KBM-7 (cell line): ENCODE data around the gene FABP6.
"Not testable (repeated sequence)": the region's sequence is repeated elsewhere in the genome, so short reads cannot be mapped to it uniquely, and the experiment has no call there.

ENCODE experiments used
- DNase-seq: peaks from one replicate; pipeline ENCODE4 v3.0.0-alpha.2; 2015
- in situ Hi-C: fragments of 300-500 bp; cut with MboI; formaldehyde crosslinking; loops from 2 replicates; pipeline ENCODE4 v1.14.3; 2020; ENCODE audit warnings: low sequenced_read_pairs, low pct_unique_long_range_greater_than_20kb, mixed read lengths

The FABP6 gene

DNA sequence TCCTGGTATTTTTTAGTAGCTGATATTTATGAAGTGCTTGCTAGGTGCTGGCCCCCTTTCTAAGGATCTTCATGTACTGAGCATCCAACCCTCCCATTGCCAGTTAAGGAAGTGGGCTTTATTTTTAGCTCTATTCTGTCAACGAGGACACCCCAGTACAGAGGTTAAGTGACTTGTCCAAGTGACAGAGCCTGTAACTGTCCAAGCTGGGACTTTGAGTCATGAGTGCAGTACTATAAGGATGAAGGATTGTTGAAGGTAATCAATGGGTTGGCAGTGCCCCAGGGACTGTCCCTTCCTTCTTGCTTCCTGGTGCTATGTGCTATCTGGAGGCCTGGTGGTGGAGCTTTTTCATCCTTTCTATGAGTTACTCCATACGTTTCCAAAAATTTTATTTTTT, 18.0 kb upstream of the FABP6 start:
- in situ Hi-C loops, result no loop called here
- DNase-seq, result no peak

- in situ Hi-C loops, result no loop called here
- no peak for DNase-seq
These were observed 15.8 kb upstream of the FABP6 start for GRCh38 chr5:160213537-160213936.

DNA sequence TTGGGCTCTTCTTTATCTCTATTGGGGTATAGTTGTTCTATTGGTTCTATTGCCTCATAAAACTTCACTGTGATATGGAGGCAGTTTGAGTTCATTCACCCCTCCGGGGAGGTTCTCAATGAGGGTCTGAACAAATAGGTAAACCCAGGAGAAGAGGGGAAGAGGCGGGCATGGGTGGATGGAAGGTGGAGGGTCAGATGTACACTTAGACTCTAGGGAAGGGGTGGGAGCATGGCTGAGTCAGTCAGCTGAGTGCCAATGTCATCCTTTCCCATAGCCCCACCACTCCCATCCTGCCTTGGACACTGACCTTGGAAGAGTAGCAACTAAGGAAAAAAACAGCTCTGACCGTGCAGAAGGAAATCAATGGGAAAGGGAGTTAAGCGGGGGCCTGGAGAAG, 9.9 kb upstream of the FABP6 start:
- no peak for DNase-seq
- in situ Hi-C loops, result no loop called here

GRCh38 chr5:160221082-160221481, 8.2 kb upstream of the FABP6 start:
- no peak for DNase-seq
- in situ Hi-C loops, result no loop called here

DNA sequence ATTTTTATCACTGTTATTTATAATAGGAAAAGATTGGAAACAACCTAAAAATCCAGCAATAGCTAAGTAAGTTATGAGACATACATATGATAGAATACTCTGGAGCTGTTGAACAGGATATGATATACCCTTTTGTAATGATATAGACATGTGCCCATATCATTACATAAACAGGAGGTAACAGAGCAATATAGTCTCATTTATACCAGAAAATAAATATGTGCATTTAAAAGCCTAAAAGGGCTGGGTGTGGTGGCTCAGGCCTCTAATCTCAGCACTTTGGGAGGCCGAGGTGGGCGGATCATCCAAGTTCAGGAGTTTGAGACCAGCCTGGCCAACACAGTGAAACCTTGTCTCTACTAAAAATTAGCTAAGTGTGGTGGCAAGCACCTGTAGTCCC, 2.3 kb upstream of the FABP6 start:
- no peak for DNase-seq
- in situ Hi-C loops, result no loop called here

DNA sequence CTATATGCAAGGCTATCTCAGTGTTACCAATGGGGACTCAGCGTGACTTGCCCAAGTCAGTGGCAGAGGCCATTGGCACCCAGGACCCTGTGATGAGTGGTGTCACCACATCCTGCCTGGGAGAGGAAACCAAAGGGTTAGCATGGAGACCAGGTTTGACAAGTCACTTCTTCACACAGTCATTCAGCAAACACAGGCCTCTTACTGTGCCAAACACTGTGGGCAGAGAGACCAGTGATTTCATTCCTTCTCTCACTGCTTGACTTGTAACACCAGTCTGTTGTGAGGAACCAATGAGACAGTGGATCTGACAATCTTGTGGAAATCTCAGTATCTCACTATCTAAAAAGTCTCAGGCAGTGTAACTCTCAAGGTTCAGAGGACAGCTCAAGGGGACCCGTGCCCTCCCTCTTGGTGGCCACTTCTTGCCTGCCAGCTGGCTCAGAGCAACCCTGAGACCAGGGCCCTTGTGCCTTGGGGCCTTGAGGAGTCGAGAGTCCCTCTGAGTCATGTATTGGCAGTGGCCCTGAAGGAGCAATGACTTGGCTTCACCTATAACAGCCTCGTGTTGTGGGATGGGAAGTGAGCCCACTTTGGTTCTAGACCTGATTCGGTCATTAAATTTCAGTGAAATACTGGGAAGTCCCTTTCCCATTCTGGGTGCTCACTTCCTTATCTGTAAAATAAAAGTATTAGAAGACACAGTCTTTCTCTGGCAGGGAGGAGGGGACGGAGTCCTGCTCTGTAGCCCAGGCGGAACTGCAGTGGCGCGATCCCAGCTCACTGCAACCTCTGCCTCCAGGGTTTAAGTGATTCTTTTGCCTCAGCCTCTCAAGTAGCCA, 1.6 kb downstream of the FABP6 start:
- DNase-seq, result no peak
- in situ Hi-C loops, result no loop called here

- in situ Hi-C loops, result no loop called here
- DNase-seq, result no peak
These were observed 2.6 kb downstream of the FABP6 start for GRCh38 chr5:160231783-160232342.

DNA sequence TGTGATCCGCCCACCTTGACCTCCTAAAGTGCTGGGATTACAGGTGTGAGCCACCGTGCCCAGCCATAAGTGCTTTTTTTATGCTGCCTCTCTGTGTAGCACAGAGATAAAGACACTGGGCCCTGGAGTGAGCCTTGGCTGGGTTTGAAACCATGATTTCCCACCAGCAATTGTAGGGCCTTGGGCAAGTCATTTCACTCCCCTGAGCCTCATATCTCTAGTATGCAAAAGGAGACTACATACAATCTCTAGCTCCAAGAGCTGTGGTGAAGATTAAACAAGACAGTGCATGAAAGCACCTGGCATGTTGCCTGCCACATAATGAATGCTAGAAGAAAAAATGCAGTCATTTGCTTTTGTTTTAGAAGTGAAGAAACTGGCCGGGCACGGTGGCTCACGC, 3.9 kb downstream of the FABP6 start:
- no peak for DNase-seq
- in situ Hi-C loops, result no loop called here

GRCh38 chr5:160235731-160236130, 6.4 kb downstream of the FABP6 start:
- in situ Hi-C loops, result no loop called here
- DNase-seq, result no peak

DNA sequence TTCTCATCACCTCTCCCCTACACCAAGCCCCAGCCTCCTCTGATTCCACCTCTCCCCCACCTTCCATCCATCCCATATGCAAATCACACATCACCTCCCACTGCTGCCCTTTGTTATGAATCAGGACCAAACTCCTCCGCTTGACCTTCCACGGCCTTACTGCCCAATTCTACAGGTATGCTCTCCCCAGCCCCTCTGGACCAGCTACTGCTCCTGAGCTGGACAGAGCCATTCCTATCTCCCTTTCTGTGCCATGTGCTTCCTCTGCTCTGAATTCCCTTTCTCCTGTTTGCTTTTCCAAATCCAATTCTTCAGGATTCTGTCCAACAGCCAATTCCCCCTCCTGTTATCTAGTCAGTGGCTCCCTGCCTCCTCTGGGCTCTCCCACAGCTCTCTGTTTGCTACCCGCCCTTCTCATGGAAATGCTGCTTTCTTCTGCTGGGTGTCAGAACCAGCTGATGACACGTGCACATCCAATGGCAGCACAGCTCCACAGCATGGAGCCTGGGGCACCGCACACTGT, 8.3 kb downstream of the FABP6 start:
- in situ Hi-C loops, result no loop called here

DNA sequence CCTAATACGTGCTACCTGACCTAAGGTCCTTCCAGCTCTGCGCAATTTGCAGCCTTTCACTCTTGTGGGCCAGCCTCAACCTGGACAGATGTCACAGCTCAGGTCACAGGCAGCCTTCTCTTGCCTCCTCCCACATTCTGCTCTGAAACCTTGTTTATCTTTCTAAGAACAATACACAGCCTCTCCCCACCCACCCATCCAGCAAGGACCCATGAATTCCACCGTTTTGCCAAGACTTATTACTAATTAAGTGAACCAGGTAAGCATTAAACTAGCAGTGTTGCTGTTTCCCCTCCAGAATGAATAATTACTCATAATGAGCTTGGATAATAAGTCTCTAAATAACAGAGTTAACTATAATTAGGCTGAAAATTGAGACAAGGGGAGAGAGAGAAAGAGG, 11.0 kb downstream of the FABP6 start:
- in situ Hi-C loops, result no loop called here

More for the DNA sequence above, 8.3 kb downstream of the FABP6 start:
- DNase-seq, result no peak

GRCh38 chr5:160242145-160242544, 12.8 kb downstream of the FABP6 start:
- DNase-seq, result no peak
- in situ Hi-C loops, result no loop called here

More for the DNA sequence above, 11.0 kb downstream of the FABP6 start:
- no peak for DNase-seq

DNA sequence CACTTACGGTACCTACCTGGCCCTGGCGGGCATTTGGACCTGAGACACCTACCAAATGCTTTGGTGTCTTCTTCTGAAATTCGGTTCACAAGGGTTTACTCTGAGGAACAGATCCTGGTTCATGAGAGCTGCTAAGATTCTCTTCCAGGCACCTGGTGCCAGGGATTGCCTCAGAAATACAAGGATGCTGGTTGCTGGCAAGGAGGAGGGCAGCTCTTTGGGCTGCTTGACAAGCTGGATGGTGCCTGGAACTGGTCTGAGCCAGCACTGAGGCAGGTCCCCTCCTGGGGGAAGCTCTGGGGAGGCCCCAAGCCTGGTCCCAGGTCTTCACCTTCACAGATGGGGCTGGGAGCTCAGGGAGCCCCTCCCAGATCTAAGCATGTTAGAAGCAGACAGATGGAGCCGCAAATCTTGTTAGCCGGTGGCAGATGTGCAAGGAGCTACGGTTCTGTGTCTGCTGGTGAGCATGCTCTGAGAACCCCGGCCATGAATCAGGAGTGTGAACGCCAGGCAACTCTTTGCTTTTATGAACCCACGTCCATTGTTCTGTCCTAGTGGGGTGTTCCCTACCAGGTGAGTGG, 16.3 kb downstream of the FABP6 start:
- no peak for DNase-seq
- in situ Hi-C loops, result no loop called here

GRCh38 chr5:160249570-160249969, 20.3 kb downstream of the FABP6 start:
- in situ Hi-C loops, DNase-seq: not testable (repeated sequence)

GRCh38 chr5:160250226-160250625, 20.9 kb downstream of the FABP6 start:
- in situ Hi-C loops, result no loop called here
- DNase-seq, result no peak

DNA sequence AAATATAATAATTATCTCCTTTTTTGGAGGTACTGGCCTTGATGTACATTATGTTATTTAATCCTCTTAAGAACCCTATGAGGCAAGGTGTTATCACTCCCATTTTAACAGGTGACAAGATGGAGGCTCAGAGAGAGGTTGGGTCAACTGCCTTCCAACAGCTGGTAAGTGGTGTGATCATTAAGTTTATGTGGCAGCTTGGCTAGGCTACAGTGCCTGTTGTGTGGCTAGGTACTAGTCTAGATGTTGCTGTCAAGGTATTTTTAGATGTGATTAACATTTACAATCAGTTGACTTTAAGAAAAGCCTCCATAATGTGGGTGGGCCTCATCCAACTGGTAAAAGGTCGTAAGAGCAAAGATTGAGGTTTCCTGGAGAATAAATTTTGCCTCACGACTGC, 21.5 kb downstream of the FABP6 start:
- in situ Hi-C loops, result no loop called here
- DNase-seq, result no peak

DNA sequence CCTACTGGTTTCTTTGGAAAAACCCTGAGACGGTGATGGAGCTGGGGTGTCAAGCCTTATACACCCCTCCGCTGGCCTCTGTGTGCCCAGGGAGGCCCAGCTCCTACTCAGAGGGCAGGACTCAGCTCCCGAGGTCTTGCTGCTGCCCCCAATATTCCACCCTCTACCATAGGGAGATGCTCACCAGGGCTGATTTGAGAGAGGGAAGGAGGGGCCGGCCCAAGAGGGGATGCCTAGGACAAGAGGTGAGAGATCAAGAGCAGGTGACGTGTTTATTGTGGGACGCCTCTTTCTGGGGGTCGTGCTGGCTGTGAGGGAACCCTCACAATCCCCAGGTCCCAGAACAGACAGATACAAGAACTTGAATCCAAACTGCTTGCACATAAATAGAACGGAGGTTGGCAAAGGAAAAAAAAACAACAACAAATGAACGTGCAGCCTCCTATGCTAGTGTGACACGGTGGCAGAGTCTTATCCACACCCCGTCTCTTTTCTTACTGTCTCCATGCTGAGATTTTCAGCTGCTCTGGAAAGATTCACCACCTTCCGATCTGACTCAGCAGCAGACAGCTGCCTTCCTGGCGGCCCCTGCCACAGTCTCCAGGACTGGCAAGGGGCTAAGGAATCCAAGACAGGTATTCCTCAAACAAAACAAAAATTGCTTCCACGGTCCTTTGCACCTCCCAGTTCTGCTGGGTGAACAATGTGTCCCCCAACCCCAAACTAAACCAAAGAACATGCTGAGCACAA, 22.3 kb downstream of the FABP6 start:
- no peak for DNase-seq
- in situ Hi-C loops, result no loop called here

GRCh38 chr5:160252916-160253315, 23.6 kb downstream of the FABP6 start:
- in situ Hi-C loops, result no loop called here
- no peak for DNase-seq

GRCh38 chr5:160253441-160253840, 24.1 kb downstream of the FABP6 start:
- in situ Hi-C loops, result no loop called here
- no peak for DNase-seq

GRCh38 chr5:160254706-160255105, 25.4 kb downstream of the FABP6 start:
- no peak for DNase-seq
- in situ Hi-C loops, result no loop called here
